Stimulated activated CD8-positive, alpha-beta memory T cell treated with anti-CD3 and anti-CD28 coated beads, Interleukin-15, amount 100 ng/mL, for 48 hours (primary cell): Measurements from ENCODE around the gene MZT2B.
"Not testable (repeated sequence)": the region's sequence is repeated elsewhere in the genome, so short reads cannot be mapped to it uniquely, and the experiment has no call there.

Experiments used
- DNase-seq, 2 donors: peaks; one replicate each; pipeline ENCODE4 v3.0.0-alpha.2; 2020; ENCODE audit warnings: low read depth in 2 of 2

The MZT2B gene, protein sequence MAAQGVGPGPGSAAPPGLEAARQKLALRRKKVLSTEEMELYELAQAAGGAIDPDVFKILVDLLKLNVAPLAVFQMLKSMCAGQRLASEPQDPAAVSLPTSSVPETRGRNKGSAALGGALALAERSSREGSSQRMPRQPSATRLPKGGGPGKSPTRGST

DNA sequence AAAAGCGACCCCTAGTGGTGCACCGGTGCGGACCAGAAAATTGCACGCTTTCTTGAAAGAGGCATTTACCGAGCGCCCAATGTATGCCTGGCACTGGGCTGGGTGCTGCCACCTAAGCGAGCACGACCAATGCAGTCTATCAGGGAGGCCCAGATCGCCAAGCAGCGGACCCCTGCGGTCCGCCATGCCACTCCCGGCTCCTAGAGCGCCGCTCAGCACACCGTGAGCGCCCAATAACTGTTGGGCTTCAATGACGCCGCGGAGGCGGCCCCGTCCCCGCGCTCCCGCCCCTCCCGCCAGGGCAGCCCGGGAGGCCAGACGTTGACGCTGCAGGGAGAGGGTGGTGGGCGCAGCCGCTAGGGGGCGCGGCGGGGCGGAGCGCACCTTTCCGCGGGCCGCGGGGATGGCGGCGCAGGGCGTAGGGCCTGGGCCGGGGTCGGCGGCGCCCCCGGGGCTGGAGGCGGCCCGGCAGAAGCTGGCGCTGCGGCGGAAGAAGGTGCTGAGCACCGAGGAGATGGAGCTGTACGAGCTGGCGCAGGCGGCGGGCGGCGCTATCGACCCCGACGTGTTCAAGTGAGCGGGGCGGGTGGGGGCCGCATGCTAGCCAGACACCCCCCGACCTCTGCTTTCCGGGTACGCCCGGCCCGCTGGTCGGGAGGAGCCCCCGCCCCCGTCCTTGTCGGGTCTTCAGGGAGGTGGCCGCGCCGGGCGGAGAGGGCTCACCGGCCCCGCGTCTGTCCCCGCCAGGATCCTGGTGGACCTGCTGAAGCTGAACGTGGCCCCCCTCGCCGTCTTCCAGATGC, at the start of gene MZT2B:
Gene MZT2B, plus strand, starts transcription at position 383 of the 803 bp plus-strand sequence. Its CDS starts 21 bp downstream, at position 404.
- peak; percentile 85 for DNase-seq

DNA sequence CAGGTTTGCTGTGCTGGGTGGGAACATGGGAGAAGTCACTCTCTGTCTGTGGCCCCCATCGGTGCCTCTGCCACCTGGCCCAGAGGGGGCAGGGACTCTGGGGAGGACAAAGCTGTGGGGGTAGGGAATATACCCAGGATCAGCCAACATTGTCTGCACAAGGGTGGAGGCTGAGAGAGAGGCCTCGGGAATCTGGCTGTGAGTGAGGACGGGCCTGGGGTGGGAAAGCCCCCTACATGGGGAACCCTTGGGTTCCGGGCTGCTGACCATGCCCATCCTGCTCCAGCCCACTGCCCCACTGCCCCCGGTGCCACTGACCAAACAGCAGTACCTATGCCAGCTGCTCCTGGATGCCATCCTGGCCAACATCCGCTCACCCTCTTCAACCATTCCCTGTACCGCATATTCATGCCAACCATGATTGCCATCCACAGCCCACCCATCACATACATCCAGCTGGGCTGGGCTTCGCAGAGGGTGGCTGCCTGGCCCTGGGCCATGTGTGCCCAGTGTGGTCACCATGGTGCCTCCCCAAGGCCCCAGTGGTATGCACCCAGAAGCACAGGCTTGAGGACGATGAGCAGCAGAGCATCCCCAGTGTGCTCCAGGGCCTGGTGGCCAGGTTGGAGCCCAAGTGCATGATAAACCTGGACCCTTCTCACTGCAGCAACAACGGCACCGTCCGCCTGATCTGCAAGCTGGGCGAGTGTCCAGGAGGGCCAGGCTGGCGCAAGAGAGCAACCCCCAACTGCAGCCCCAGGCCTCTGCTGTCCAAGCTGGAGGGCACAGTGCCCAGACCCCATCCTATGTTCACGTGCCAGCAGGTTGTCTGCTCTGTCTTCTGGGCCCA, 46.1 kb upstream of the MZT2B start:
- DNase-seq = no peak

DNA sequence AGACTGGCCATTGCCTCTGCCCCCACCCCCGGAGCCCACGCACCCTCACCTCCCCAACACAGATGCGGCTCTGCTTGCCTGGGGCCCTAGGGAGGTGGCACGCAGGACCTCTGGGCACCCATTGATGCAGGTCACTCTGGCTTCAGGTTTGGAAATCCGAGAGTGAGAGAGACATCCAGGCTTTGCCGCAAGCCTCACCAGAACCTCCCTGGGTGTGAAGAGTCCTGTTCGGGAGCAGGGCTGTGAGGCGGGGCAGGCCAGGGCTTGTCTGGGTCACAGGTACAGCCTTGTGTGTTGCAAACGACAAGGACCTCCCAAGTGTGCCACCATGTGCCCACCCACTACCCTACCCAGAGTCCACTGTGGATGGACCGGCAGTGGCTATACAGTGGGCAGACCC, 45.5 kb upstream of the MZT2B start:
- DNase-seq = not testable (repeated sequence)

DNA sequence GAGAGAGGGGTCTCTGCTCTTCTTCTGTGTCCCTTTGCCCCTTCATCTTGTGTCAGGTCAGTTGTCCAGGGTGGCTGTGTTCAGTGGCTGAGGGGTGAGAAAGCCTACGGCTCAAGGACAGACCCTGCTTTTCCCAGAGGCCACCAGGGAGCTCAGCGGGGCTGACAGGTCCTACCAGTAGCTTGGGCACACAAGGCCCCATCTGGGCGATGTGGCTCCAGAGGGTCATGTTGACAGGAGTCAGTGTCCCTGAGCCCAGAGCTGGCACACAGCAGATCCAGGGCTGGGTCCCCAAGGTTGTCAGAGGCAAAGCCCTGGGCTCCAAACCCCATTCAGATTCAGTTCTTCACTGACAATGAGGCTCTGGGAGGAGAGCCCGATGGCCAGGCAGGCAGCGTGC, 44.9 kb upstream of the MZT2B start:
- DNase-seq = not testable (repeated sequence)

DNA sequence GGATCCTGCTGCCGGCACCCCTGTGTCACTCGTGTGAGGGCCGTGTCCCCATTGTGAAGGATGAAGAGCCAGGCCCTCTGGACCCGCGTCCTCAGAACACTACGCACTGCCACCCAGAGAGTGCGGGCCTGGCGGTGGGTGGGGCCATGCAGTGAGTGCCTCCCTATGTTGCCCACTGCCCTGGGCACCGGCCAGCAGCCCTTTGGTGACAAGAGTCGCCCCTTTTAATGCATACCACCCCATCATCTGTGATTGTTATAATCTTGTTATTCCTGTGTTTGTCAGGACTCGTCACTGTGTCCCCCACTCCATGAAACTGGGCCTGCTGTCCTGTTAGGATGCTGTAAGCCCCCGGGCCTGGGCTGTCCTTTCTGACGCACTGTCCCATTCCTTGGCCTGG, 43.7 kb upstream of the MZT2B start:
- DNase-seq = not testable (repeated sequence)

DNA sequence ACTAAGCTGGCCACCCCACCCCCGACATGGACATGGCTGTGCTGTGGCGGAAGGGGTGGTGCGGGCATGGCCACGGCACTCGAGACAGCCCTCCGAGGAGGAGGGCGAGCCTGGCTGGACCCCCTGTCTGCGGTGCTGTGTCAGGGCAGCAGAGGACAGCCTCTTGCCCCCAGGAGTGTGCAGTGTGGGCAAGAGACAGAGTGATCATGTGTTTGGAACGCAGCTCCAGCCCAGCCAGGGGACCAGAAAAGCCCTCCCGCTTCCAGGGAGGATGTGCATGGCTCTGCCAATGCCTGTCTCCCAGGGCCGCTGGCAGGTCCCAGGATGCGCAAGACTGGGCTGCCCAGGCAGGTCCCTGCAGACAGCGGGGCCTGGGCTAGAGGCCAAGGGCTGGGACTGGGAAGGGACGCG, 43.2 kb upstream of the MZT2B start:
- DNase-seq = not testable (repeated sequence)

DNA sequence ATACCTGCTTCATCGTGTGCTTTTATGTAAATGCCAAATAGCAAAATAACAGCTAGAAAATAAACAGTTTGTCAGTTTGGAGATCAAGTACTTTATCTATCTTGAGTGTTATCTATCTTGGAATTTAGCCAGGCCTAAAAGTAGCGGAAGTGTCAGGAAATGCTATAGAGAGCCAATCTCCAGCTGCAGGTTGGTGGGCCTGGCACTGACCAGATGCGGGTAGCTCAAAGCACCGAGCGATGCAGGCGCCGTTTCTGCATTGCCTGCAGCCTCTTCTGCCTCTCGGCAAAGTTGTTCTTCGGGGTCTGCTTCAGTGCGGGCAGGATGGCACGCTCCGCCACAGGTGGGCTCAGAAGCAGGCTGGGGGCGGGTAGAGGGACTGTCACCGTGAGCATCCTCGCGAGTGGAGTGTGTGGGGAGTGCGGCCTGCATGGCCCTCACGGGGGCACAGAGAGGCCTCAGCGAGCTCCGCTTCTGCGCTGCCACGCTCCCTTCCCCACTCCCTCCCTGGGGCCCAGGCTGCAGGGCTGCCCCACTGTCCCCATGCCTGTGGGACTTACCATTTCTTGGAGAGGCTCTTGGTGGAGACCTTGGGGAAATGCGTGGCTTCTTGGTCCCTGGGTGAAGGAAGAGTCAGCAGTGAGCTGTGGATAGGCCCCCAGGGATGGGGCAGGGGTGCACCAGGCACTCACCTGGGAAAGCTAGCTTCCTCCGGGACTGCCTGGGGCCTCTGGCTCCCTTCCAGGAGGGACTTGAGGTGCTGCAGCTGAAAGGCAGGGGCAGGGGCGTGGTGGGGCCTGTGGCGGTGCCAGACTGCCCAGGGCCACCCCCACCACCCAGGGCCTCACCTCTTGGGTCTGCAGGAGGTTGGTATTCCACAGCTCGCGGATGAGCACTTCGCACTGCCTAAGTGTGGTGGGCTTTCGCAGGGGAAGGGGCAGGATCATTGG, 42.5 kb upstream of the MZT2B start:
- not testable (repeated sequence) for DNase-seq

DNA sequence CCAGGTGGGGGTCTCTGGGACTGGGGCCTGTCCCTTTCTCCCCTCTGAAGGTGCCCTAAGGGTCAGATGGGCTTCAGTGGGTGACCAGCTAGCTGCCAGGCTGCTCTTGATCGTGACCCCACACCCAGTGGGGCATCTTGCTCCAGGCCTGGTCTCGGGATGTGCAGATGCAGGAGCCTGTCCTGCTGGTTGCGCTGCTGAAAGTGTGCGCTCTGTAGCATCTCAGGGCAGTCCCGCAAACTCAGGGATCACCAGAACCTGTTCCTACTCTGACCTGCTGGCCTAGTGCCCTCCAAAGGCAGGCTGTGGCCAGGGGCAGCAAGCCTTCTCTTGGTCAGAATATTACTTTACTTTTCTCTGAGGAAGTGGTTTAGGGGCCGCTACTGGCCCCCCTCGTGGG, 41.5 kb upstream of the MZT2B start:
- not testable (repeated sequence) for DNase-seq

DNA sequence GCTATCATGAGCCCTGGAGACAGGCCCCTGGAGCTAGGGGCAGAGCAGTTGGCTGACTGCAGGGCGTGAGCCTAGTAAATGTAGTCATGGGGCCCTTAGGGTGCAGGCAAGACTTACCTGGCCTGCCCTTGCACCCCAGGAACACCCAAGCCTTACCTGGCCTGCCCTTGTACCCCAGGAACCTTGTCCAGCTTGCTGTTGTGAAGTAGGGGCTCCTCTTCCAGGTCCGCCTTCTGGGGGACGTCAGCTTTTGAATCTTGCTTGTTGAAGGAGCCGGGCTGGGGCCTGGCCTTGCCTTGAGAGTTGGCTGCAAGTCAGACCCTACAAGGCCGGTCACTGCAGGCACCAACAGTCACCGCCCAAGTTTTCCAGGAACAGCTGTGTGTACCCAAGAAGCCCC, 41.1 kb upstream of the MZT2B start:
- DNase-seq = not testable (repeated sequence)

DNA sequence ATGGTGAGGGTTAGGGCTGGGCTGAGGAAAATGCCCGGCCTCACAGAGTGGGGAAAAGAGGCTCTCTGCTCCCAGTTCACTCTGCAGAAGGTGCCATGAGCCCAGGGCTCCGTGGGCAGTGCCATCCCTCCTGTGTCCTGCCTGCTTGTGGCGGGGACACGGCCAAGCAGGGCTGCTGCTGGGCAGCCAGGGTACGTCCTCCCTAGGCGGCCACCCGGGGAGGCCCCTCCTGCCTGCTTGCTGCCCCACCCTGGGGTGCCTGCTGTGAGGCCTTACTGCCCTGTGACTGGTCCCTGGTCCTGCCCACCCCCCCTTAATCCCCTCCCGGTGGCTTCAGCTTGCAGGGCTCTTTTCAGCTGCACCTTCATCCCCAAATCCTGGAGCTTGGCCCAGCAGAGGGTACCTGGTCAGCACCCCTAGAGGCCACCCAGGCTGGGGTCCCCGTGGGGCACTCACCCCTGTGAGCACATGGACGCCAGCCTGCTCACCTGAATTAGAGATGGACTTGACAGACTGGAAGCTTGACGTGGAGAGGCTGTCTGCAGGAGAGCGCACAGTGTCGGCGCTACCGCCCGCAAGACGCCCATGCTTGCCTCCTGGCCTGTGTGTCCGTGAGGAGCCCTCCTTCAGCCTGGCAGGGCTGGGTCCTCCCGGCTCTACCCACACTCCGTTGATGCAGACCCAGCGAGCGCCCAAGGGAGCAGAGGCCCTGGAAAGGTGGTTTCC, 40.3 kb upstream of the MZT2B start:
- not testable (repeated sequence) for DNase-seq

DNA sequence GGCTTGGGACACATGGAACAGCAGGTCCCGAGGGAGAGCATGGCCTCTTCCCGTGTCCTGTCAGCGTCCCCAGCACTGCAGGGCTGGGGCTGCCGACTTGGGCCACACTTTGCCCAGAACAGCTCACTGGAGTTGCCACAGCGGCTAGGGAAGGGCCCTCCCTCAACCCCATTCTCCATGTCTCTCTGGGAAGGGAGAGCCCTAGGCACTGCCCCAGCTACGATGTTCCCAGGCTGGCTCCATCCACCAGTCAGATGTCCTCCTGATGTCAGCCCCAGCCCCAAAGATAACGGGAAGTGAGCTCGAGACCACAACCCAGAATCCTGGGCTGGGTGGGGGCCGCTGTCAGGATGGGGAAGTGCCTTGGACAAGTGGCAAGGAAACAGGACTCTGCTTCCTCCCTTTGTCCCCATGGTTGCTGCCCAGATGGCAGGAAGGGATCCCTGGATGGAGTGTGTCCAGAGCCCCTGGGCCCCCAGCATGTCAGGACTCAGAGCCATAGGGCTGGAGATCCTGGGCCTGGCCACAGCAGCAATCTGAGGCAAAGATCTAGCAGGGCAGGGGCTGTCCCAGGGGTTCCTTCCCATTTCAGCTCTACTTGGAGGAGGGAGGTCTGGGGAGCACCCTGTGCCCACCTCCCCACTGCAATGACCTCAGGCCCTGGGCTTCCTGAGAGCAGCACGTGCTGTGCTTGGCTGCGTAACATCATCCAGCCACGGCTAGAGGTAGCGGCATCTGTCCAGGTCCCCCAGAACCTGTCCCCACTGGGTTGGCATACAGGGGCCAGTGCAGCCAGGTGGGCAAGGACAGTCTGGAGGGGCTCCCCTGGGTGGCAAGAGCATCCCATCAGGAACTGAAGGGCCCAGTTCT, 39.4 kb upstream of the MZT2B start:
- not testable (repeated sequence) for DNase-seq

DNA sequence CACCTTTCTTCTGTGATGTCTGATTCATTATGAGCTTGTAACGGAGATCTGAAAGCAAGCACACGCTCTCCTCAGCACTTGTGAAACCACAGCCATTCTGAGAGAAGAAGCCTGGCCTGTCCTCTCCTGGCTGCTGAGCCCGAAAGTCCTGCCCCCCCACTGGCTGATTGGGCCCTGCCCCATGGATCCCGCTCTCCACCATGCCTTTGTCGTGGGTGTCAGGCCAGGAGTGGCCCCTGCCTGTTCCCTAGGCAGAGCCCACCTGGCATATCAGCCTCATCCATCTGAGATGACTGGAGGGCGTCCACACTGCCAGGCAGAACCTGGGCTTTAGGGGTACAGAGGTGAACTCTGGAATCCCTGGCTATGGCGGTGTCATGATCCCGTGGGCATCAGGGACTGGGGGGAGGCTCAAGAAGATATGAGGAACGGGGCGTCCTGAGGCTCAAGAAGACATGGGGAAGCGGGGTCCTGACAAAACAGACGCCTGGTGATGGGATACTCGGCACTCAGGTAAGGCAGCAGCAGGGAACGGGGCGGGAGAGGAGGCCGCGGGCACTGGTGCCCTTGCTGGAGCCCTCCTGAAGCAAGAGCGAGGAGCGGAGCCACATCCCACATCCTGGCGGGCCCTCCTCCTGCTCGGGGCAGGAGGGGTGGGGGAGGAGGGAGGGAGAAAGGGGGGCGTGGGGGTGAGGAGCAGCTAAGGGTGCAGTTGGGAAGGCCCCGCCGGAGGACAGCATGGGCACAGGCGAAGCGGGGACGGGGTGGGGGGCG, 38.6 kb upstream of the MZT2B start:
- DNase-seq = not testable (repeated sequence)

DNA sequence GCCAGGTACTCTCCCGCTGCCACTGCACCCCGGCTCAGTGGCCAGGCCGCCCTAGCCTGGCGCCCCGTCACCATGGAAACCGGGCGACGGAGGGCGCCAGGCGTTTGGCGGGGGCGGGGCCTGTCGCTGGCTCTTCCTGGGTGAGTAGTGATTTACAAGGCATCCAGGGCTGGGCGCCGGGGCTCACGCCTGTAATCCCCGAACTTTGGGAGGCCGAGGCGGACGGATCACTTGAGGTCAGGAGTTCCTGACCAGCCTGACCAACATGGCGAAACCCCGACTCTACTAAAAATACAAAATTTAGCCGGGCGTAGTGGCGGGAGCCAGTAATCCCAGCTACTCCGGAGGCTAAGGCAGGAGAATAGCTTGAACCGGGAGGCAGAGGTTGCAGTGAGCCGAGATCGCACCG, 37.1 kb upstream of the MZT2B start, which contains the start of gene CCDC74B:
Gene CCDC74B, minus strand, starts transcription at position 107 of the 409 bp plus-strand sequence. CDS start 116 bp downstream, outside the sequence.
- DNase-seq = peak; percentile 47 to 69

DNA sequence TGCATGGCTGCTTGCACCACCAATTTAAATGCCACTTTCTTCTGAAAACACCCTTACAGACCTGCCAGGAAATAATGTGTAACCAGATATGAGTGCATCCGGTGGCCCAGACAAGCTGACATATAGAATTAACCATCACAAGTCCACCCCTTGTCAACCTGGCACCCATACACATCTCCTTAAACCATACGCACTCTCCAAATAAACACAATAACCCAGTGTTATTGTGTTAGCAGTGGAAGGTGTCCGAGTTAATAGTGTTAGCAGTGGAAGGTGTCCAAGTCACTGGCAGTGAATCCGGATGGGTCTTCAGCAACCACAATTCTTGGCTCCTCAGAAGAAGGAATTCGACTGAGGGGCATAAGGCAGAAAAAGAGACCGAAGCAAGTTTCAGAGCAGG, 33.5 kb upstream of the MZT2B start:
- DNase-seq = not testable (repeated sequence)

DNA sequence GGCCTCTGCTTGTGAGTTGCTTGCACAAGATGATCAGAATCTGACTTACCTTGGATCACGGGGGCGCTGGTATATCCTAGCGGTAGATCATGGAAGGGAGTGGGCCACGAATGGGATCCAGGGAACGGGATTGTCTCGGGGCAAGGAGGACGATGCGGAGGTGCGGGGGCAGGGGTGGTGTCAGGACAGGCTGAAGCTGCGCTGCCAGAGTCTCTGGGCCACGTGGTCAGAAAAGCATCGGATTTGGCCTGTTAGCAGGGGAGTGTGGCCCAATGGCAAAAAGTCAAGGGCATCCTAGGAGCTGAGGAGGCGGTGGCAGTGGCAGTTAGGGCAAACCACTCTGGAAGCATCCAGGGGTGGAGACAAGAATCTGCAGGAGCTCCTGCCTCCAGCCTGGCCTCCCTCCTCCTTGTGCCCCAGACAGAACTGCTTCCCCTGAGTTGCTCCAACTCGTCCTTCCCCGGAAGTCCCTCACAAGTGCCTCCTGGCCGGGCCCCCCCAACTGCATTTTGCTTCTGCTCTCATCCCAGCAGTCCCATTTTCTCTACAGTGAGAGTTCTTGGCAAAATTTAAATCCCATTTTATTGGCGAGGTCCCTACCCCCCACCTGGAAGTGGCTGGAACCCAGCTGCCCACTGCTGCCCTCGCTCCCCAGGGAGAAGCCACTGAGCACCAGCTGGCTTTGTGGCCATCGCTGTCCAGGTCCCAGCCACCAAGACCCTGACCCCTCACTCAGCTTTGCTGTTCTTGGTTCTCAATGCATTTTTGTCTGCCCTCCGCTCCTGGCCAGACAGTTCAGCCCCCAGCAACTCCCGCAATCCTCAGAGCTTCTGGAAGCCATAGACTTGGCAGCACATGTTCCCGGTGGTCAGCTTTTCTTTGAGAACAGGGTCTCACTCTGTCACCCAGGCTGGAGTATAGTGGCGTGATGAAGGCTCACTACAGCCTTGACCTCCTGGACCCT, 31.6 kb upstream of the MZT2B start:
- DNase-seq = no peak

DNA sequence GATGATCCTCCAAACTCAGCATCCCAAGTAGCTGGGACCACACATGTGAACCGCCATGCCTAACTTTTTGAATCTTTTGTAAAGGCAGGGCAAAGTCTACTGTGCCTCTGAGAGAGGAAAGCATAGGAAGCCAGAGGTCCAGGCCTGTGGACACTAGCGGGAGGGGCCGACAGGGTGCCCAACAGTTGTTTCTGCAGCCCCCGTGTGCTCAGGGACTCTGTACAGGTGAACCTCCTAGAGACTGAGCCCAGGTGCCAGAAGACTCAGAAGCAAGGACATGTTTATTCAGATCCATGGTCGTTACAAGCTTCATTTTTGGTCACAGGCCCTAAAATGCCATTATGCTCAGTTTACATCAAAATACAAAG, 30.9 kb upstream of the MZT2B start:
- DNase-seq = not testable (repeated sequence)

DNA sequence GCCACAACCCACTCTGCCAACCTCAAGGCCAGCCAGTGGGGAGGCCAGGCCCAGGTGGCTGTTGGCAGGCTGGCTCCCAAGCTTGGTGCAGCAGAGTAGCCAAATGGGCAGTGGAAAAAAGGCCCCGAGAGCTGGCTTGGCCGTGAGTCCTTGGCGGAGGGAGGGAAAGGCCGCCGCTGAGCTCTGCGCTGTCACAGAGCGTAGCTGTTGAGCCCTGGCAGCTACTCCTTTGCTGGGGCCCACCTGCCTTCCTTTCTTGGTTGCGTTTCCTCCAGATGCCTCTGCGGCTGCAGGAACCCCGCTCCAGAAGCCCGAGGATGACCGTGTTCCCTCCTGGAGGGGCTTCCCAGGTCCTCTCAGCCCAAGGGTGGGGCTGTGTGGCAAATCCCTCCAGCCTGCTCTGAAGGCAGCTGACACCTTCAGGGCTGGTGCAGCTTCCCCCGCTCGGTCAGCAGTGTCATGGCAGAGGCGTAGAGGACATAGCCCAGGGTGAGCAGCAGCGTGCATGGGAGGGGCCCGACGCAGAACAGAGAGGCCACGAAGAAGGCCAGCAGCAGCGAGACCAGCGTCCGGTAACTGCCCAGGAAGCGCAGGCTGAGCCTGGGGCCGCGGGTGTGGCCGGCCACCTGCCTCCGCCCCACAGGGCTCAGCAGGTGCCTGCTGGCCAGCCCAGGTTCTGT, 29.8 kb upstream of the MZT2B start:
- not testable (repeated sequence) for DNase-seq
